ENCODE results near the gene ZMIZ1.

The ZMIZ1 gene

DNA sequence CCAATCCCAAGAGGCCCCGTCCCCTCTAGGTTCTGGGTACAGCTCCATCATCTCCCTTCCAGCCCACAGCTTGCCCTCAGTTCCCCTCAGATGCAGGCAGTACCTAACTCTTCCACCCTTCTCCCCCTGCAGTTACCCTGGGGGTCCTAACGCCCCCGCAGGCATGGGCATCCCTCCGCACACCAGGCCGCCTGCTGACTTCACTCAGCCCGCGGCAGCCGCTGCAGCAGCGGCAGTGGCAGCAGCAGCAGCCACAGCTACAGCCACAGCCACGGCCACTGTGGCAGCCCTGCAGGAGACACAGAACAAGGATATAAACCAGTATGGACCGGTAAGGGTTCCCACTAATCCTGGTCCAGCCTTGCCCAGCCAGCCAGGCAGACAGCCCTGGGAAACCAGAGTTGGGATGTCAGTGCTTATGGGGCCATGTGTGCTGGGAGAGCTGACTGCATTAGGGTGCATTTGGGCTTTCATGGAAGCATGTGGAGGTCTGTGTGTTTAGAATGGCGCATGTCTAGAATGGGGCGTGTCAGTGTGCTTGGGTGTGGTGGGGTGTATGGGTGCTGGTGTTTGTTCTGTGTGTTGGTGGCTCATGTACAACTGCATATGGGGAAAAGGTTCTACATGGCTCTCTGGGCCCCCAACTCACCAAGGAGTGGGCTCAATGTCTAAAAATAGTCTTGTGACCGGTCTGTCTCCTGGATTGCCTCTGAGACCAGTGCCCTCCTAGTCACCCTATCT, 223.4 kb downstream of the ZMIZ1 start:
- TF ChIP-seq JUND (IDR thresholded peaks at IDR 0.05; ENCODE audit: low read depth): no peak
- DNase-seq (ENCODE audit: low read depth in 1 of 2, low spot score in 1 of 2): no peak
- in situ Hi-C loops (cut with HindIII; ENCODE audit: low pct_unique_long_range_greater_than_20kb, low sequenced_read_pairs): no loop called here

DNA sequence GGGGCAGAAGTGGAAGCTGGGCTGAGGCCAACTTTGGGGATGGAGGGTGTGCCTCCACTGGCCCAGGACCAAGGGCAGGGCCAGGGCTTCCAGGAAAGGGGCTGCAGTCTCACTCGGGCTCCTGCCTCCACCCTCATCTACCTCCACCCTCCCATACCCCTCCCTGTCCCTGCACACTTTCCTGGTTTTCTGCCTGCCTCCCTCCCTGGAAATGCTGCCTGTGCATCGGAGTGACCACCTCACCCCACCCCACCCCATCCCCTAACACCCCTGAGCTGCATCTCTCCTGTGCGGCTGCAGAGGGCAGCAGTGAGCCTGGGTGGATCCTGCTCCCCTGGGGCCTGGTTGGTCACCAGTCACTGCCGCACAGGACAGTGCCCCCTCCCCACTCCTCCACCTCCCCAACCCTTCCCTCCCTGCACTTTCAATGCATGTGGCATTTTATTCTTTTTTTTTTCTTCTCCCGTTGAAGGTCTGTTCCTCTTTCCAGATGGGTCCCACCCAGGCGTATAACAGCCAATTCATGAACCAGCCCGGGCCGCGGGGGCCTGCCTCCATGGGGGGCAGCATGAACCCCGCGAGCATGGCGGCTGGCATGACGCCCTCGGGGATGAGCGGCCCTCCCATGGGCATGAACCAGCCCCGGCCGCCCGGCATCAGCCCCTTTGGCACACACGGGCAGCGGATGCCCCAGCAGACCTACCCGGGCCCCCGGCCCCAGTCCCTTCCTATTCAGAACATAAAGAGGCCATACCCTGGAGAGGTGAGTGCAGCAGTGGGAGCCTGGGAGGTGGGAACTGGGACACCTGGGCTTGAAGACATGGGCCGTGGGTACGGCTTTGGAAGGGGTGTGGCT, 224.4 kb downstream of the ZMIZ1 start:
- in situ Hi-C loops (cut with HindIII; ENCODE audit: low pct_unique_long_range_greater_than_20kb, low sequenced_read_pairs): no loop called here
- peak in 1 of 2 experiments; percentile 73 for DNase-seq (ENCODE audit: low read depth in 1 of 2, low spot score in 1 of 2)
- no peak for TF ChIP-seq JUND (IDR thresholded peaks at IDR 0.05; ENCODE audit: low read depth)

DNA sequence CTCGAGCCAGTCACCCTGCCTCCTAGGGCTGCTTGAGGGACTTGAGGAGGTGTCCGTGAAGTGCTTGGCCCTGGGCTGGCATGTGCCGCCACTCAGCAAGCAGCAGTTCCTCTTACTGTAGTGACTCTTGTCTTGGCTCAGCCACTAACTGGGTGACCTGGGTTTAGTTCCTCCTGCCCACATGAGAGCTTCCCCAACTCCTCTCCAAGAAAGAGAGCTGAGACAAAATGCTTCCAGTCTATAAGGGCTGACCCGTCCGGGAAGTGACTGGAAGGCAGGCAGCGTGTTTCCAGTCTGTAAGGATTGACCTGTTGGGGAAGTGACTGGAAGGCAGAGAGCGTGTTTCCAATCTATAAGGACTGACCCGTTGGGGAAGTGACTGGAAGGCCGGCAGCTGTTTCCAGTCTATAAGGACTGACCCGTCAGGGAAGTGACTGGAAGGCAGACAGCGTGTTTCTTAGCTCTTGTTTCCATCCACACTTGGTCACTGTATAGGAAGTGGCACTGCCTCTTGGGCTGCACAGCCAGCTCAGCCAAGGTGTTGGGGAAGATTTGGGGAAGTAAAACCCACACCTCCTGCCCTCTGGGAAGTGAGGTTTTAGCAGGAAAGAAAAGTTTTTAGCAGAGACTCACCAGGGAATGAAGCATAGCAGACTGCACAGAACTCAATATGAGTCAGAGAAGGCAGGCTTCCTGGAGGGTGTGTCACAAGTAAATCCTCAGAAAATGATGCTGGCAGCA, 225.2 kb downstream of the ZMIZ1 start:
- no peak for TF ChIP-seq JUND (IDR thresholded peaks at IDR 0.05; ENCODE audit: low read depth)
- in situ Hi-C loops (cut with HindIII; ENCODE audit: low pct_unique_long_range_greater_than_20kb, low sequenced_read_pairs): no loop called here
- no peak for DNase-seq (ENCODE audit: low read depth in 1 of 2, low spot score in 1 of 2)

DNA sequence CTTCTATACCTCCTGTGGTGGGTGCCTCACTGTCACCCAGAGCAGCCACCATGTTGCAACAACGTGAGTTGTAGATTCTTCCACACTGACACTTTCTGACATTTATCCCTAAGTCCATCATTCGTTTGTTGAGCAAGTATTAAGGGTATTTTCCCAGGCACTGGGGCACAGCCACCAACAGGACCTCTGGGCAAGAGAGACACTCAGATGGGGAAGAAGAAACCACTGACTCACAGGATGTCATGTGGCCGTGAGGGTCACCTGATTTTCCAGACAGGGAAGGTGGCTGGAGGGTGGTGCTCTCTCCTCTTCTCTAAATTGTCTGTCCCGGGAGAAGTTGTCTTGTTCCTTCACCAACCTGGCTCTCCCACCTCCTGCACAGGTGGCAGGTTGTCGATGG, 226.8 kb downstream of the ZMIZ1 start:
- in situ Hi-C loops (cut with HindIII; ENCODE audit: low pct_unique_long_range_greater_than_20kb, low sequenced_read_pairs): no loop called here
- no peak for TF ChIP-seq JUND (IDR thresholded peaks at IDR 0.05; ENCODE audit: low read depth)
- DNase-seq (ENCODE audit: low read depth in 1 of 2, low spot score in 1 of 2): no peak

DNA sequence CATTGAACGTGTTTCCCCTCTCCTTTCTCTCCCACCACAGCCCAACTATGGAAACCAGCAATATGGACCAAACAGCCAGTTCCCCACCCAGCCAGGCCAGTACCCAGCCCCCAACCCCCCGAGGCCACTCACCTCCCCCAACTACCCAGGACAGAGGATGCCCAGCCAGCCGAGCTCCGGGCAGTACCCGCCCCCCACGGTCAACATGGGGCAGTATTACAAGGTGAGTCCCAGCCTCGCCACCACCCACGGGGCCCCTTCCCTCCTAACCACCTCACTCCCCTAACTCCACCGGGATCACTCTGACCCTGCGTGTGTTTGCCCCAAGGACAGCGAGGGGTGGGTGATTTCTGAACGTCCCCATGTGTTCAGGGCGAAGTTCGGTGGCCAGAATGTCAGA, 227.7 kb downstream of the ZMIZ1 start:
- no peak for DNase-seq (ENCODE audit: low read depth in 1 of 2, low spot score in 1 of 2)
- in situ Hi-C loops (cut with HindIII; ENCODE audit: low pct_unique_long_range_greater_than_20kb, low sequenced_read_pairs): no loop called here
- no peak for TF ChIP-seq JUND (IDR thresholded peaks at IDR 0.05; ENCODE audit: low read depth)

DNA sequence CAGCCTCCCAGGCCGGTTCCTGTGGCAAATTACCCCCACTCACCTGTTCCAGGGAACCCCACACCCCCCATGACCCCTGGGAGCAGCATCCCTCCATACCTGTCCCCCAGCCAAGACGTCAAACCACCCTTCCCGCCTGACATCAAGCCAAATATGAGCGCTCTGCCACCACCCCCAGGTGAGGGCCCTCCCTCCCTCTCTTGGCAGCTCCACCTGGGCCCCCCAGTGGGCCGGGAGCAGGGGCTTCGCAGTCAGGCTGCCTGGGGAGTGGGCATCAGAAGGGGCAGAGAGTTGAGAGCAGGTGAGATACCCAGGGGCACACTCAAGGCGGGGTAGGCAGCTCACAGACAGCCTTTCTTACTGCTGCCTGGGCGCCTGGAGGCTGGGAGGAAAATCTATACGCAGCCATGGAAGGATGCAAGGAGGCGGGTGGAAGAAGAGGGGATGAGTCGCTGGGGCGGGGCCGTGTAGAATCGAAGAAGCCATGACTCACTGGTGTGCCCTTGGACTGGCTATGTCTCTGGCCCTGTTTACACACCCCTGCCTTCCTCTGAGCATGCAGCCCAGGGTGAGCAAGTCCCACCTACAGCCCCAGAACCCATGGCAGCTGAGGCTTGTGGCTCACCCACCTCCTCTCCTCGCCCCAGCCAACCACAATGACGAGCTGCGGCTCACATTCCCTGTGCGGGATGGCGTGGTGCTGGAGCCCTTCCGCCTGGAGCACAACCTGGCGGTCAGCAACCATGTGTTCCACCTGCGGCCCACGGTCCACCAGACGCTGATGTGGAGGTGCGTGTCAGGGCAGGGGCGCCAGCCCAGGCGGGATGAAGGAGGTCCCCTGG, 229.9 kb downstream of the ZMIZ1 start:
- DNase-seq (ENCODE audit: low read depth in 1 of 2, low spot score in 1 of 2): no peak
- TF ChIP-seq JUND (IDR thresholded peaks at IDR 0.05; ENCODE audit: low read depth): no peak
- in situ Hi-C loops (cut with HindIII; ENCODE audit: low pct_unique_long_range_greater_than_20kb, low sequenced_read_pairs): no loop called here

DNA sequence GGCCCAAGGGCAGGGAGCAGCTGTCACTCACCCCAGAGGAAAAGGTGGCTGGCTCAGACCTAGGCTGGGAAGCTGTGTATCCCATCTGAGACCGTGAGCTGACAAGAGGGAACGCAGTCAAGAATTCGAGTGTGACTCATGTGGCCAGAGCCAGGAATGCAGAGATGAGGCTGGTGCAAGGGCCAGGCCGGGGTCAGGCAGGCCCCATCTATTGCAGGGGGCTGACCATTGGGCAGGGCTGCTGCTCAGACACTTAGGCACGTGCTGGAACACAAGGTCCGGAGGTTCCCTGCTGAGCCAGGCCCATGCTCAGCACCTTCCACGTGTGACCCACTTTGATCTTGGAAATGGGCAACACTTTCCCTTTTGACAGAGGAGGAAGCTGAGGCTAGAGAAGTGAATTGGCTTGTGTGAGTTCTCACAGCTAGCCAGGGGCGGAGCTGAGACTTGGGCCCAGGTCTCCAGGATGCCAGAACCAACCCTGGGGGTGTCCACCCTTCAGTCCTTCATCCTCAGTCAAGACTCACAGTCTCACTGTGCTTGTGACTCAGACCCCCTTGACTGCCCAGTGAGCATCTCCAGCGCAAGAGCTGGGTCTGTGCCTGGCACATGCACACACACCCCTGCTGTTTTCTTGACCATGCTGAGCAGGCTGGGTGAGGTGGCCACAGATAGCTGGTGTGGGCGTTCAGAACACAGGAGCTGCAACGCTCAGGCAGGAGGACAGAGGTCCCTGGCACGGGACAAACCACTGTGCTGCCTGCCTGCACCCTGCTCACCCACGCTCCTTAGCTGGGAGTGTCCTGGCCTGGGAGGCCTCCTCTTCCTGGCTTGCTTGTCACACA, 230.9 kb downstream of the ZMIZ1 start:
- no peak for TF ChIP-seq JUND (IDR thresholded peaks at IDR 0.05; ENCODE audit: low read depth)
- no peak for DNase-seq (ENCODE audit: low read depth in 1 of 2, low spot score in 1 of 2)
- in situ Hi-C loops (cut with HindIII; ENCODE audit: low pct_unique_long_range_greater_than_20kb, low sequenced_read_pairs): no loop called here

DNA sequence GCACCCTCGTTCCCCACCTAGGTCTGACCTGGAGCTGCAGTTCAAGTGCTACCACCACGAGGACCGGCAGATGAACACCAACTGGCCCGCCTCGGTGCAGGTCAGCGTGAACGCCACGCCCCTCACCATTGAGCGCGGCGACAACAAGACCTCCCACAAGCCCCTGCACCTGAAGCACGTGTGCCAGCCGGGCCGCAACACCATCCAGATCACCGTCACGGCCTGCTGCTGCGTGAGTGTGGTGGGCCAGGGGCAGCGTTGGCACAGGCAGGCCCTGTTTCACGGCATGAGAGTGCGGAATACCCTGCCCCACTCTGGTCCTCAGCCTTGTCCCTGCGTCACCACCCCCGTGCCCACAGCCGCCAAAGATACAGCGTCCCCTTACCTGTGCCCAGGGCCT, 231.9 kb downstream of the ZMIZ1 start:
- no peak for DNase-seq (ENCODE audit: low read depth in 1 of 2, low spot score in 1 of 2)
- TF ChIP-seq JUND (IDR thresholded peaks at IDR 0.05; ENCODE audit: low read depth): no peak
- in situ Hi-C loops (cut with HindIII; ENCODE audit: low pct_unique_long_range_greater_than_20kb, low sequenced_read_pairs): no loop called here

DNA sequence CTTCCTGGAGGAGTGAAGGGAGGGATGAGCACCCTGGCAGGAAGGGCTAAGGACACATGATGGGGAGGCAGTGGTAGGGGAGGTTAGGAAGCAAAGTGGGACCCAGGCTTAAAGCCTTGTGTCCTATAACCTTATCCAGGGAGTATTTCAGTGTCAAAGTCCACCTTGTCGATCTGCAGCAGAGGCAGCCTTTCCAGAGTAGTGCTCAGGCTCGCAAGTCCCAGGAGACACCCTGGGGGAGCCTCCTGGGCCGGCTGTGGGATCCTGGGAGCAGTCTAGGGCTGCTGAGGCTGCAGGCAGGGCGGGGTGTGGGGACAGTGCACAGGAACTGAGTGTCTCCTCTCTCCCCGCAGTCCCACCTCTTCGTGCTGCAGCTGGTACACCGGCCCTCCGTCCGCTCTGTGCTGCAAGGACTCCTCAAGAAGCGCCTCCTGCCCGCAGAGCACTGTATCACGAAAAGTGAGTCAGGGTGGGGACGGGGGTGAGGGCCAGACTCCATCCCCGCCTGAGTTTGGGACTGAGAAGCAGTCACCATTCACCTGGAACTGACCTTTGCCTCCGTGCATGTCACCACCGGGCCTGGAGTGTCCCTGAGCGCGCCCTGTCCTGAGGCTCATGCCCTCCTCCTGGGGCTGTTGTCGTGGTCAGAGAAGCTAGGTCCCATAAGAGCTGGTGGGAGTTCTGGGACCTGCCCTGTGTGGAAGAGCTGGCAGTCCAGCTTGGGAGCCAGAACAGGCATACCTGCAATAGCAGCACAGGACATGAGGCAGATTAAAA, 233.2 kb downstream of the ZMIZ1 start:
- in situ Hi-C loops (cut with HindIII; ENCODE audit: low pct_unique_long_range_greater_than_20kb, low sequenced_read_pairs): no loop called here
- TF ChIP-seq JUND (IDR thresholded peaks at IDR 0.05; ENCODE audit: low read depth): no peak
- no peak for DNase-seq (ENCODE audit: low read depth in 1 of 2, low spot score in 1 of 2)

DNA sequence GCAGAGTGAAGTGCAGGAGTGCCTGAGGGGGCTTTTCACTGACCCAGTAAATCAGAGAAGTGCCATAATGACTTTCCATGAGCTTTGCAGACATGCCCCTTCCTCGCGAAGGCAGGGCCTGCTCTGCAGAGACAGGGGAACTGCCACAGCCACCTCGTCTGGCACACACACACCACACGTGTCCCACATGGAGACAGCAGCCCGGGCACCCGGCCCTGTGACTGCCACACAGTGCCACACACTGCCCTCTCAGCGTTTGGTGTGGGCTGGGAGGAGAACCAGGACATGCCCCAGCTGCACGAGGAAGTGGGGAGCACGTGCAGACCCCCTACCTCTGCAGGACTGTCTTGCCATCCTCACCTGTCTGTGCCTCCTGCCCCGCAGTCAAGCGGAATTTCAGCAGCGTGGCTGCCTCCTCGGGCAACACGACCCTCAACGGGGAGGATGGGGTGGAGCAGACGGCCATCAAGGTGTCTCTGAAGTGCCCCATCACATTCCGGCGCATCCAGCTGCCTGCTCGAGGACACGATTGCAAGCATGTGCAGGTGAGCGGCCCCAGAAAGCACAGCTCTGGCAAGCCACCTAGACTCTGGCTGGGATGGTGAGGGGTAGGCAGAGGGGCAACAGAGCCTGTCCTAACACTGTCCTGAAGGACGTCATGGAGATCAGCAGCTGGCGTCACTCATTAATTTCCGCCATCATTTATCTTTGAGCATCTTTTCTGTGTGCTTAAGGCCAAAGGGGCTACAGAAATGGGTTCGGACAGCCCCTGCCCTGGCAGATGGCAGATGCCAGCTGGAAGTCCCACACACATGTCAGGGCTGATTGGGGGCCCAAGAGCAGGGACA, 235.1 kb downstream of the ZMIZ1 start:
- in situ Hi-C loops (cut with HindIII; ENCODE audit: low pct_unique_long_range_greater_than_20kb, low sequenced_read_pairs): no loop called here
- DNase-seq (ENCODE audit: low read depth in 1 of 2, low spot score in 1 of 2): no peak
- no peak for TF ChIP-seq JUND (IDR thresholded peaks at IDR 0.05; ENCODE audit: low read depth)
